K562 (cell line): ENCODE measurements around the gene CCDC186.

ENCODE experiments used
- CREB1 ChIP-seq, 2 experiments: sonication (generic) in 1 of 2; formaldehyde crosslinking in 1 of 2; IDR thresholded peaks; 2 replicates each; pipeline versions ENCODE4 v1.6.1 to v1.8.0; 2012 to 2022; ENCODE audit warnings: inconsistent platforms in 1 of 2, mild to moderate bottlenecking in 1 of 2, missing genetic modification reagents in 1 of 2, moderate library complexity in 1 of 2
- FOXM1 ChIP-seq, 2 experiments: fragments of 450-650 bp in 1 of 2; sonication (generic) in 1 of 2; formaldehyde crosslinking in 1 of 2; IDR thresholded peaks; 2 replicates each; pipeline versions ENCODE4 v1.6.1 to v1.9.0; 2017 to 2022; ENCODE audit warnings: low read depth in 2 of 2, mild to moderate bottlenecking in 2 of 2, missing genetic modification reagents in 1 of 2, moderate library complexity in 1 of 2
- GATA2 ChIP-seq: sonication (generic); formaldehyde crosslinking; IDR thresholded peaks from 2 replicates; pipeline ENCODE4 v1.4.0; 2020; ENCODE audit warnings: mild to moderate bottlenecking, missing genetic modification reagents
- MAZ ChIP-seq, 2 experiments: fragments of 450-650 bp in 1 of 2; sonication (generic) in 1 of 2; formaldehyde crosslinking; IDR thresholded peaks in 1 of 2; conservative IDR thresholded peaks in 1 of 2; 2 replicates each; pipeline versions ENCODE4 v1.4.0 to v1.5.0; 2020; ENCODE audit warnings: mild to moderate bottlenecking in 1 of 2, missing genetic modification reagents in 1 of 2
- POLR2AphosphoS5 ChIP-seq: IDR thresholded peaks from 2 replicates; pipeline ENCODE4 v1.6.1; 2011; ENCODE audit warnings: mild to moderate bottlenecking, low read depth, low read length, moderate library complexity; ENCODE audit not compliant: control insufficient read depth, insufficient read depth
- ZC3H4 ChIP-seq: sonication (generic); formaldehyde crosslinking; IDR thresholded peaks from 2 replicates; pipeline ENCODE4 v1.9.0; 2021; ENCODE audit warnings: missing genetic modification reagents, borderline replicate concordance

- no peak for TF ChIP-seq GATA2 (CRISPR knock-in tag)
- no peak for TF ChIP-seq POLR2AphosphoS5
- no peak for TF ChIP-seq MAZ (CRISPR knock-in tag; conservative IDR thresholded peaks at IDR 0.05 in 1 of 2, IDR thresholded peaks at IDR 0.05 in 1 of 2)
- no peak for TF ChIP-seq FOXM1 (IDR thresholded peaks at IDR 0.05; ENCODE audit: low read depth)
- no peak for TF ChIP-seq FOXM1 (CRISPR knock-in tag; IDR thresholded peaks at IDR 0.05; ENCODE audit: low read depth)
- TF ChIP-seq ZC3H4 (CRISPR knock-in tag): no peak
- TF ChIP-seq CREB1 (IDR thresholded peaks at IDR 0.05): no peak
- no peak for TF ChIP-seq CREB1 (CRISPR knock-in tag; IDR thresholded peaks at IDR 0.05)
Observed at GRCh38 chr10:114223066-114223465, 49.1 kb upstream of the CCDC186 start.
